H1 (cell line): ENCODE results near the gene NUDT3. TPM values are rescaled to one million over a fixed set of nuclear protein-coding genes. Genes with fewer than 3 reads are reported as not detected.
A peak's percentile ranks its signal among the peaks of the same experiment; 100 is the strongest.

ENCODE experiments used
- ASH2L ChIP-seq: fragments of 200-600, 300-600 bp; sonication (generic); IDR thresholded peaks from one replicate; pipeline ENCODE4 v1.7.1; 2017; ENCODE audit warnings: low read length
- BACH1 ChIP-seq: IDR thresholded peaks from 2 replicates; pipeline ENCODE4 v1.6.1; 2012; ENCODE audit warnings: low read length, improper control_type of control experiment
- BRCA1 ChIP-seq: IDR thresholded peaks from 2 replicates; pipeline ENCODE4 v1.6.1; 2012; ENCODE audit warnings: low read depth, low read length, improper control_type of control experiment
- CBX5 ChIP-seq: fragments of 300-800, 300-1000 bp; sonication (generic); IDR thresholded peaks from 2 replicates; pipeline ENCODE4 v1.7.1; 2016; ENCODE audit warnings: antibody characterized with exemption, low read length, low read depth
- CBX8 ChIP-seq: fragments of 300-800, 300-1000 bp; sonication (generic); IDR thresholded peaks from 2 replicates; pipeline ENCODE4 v1.7.1; 2016; ENCODE audit warnings: low read depth, low read length, borderline replicate concordance
- CEBPB ChIP-seq: IDR thresholded peaks from 2 replicates; pipeline ENCODE4 v1.6.1; 2012; ENCODE audit warnings: low read depth, low read length
- EZH2 ChIP-seq: fragments of 200-600 bp; sonication (generic); IDR thresholded peaks from 2 replicates; pipeline ENCODE4 v1.7.1; 2012; ENCODE audit warnings: low read depth, mild to moderate bottlenecking, moderate library complexity, low read length, inconsistent platforms; ENCODE audit not compliant: severe bottlenecking
- JUN ChIP-seq: IDR thresholded peaks from 2 replicates; pipeline ENCODE4 v1.6.1; 2011; ENCODE audit warnings: low read depth, mild to moderate bottlenecking, improper control_type of control experiment, low read length
- JUND ChIP-seq: IDR thresholded peaks from 2 replicates; pipeline ENCODE4 v1.6.1; 2011; ENCODE audit warnings: mild to moderate bottlenecking, improper control_type of control experiment, low read length
- KDM5A ChIP-seq: fragments of 200-600 bp; IDR thresholded peaks from 2 replicates; pipeline ENCODE4 v1.7.1; 2012; ENCODE audit warnings: mild to moderate bottlenecking, low read length, inconsistent platforms, mixed read lengths
- NRF1 ChIP-seq: IDR thresholded peaks from 2 replicates; pipeline ENCODE4 v1.6.1; 2011; ENCODE audit warnings: mild to moderate bottlenecking, low read depth, low read length, improper control_type of control experiment
- POLR2A ChIP-seq, 2 experiments: IDR thresholded peaks; 1 replicate in 1 of 2; 2 replicates in 1 of 2; pipeline ENCODE4 v1.6.1; 2011; ENCODE audit warnings: low read depth in 2 of 2, low read length in 2 of 2, mild to moderate bottlenecking in 2 of 2; ENCODE audit errors: control extremely low read depth in 1 of 2
- POU5F1 ChIP-seq: IDR thresholded peaks from 2 replicates; pipeline ENCODE4 v1.6.1; 2011; ENCODE audit warnings: low read depth, mild to moderate bottlenecking, low read length, moderate library complexity
- RNF2 ChIP-seq: fragments of 200-900, 300-1000 bp; sonication (generic); IDR thresholded peaks from 2 replicates; pipeline ENCODE4 v1.7.1; 2016; ENCODE audit warnings: borderline replicate concordance, low read depth, mild to moderate bottlenecking, antibody characterized with exemption, low read length; ENCODE audit not compliant: poor library complexity, severe bottlenecking; ENCODE audit errors: missing control alignments
- RXRA ChIP-seq: IDR thresholded peaks from 2 replicates; pipeline ENCODE4 v1.6.1; 2011; ENCODE audit warnings: low read depth, mild to moderate bottlenecking, low read length, moderate library complexity; ENCODE audit not compliant: insufficient read depth
- SP2 ChIP-seq: IDR thresholded peaks from 2 replicates; pipeline ENCODE4 v1.6.1; 2012; ENCODE audit warnings: mild to moderate bottlenecking, low read length, inconsistent platforms
- SP4 ChIP-seq: IDR thresholded peaks from 2 replicates; pipeline ENCODE4 v1.6.1; 2012; ENCODE audit warnings: low read length, inconsistent platforms
- TAF7 ChIP-seq: optimal IDR thresholded peaks from 2 replicates; pipeline ENCODE3; 2011; ENCODE audit warnings: low read depth, mild to moderate bottlenecking, inconsistent platforms, low read length, moderate library complexity, borderline replicate concordance
- TBP ChIP-seq: IDR thresholded peaks from 2 replicates; pipeline ENCODE4 v1.6.1; 2011; ENCODE audit warnings: low read depth, low read length, improper control_type of control experiment
- ZNF274 ChIP-seq: IDR thresholded peaks from 2 replicates; pipeline ENCODE4 v1.7.0; 2012; ENCODE audit warnings: low read length, borderline replicate concordance; ENCODE audit errors: extremely low read depth
- polyA plus RNA-seq, 7 experiments: library from polyadenylated mRNA; depleted of rRNA in 3 of 7; stranded (reverse) in 5 of 7; unstranded in 2 of 7; fragments of >200 nt in 5 of 7; fragments of 200-250 nt in 2 of 7; gene quantifications; 1 replicate in 5 of 7; 2 replicates in 1 of 7; 4 replicates in 1 of 7; pipeline versions ENCODE4 v1.2.1 to v1.2.3, GENCODE V29; 2011 to 2013; ENCODE audit warnings: missing spikeins in 2 of 7, mixed read lengths in 2 of 7
- total RNA-seq: library from RNA; stranded (reverse); fragmentation: NEBNext Ultra II Directional; extraction: Animal tissue kit (Norgen Biotek cat#: 25700); gene quantifications from 2 replicates; pipeline ENCODE4 v1.2.1, GENCODE V29; 2021
- TF ChIP-seq, protein P1 (sequence below): IDR thresholded peaks from 2 replicates; pipeline ENCODE4 v1.6.1; 2012; ENCODE audit warnings: low read length, inconsistent platforms
- TF ChIP-seq, protein P2 (sequence below): IDR thresholded peaks from 2 replicates; pipeline ENCODE4 v1.6.1; 2011; ENCODE audit warnings: low read depth, mild to moderate bottlenecking, low read length; ENCODE audit not compliant: insufficient read depth

Gene NUDT3
- total and polyA plus RNA-seq, 2 of the 8 experiments (the other 6 are each of a cell fraction or from before 2014, with no cell fraction given): 14.1 to 36.9 TPM

DNA sequence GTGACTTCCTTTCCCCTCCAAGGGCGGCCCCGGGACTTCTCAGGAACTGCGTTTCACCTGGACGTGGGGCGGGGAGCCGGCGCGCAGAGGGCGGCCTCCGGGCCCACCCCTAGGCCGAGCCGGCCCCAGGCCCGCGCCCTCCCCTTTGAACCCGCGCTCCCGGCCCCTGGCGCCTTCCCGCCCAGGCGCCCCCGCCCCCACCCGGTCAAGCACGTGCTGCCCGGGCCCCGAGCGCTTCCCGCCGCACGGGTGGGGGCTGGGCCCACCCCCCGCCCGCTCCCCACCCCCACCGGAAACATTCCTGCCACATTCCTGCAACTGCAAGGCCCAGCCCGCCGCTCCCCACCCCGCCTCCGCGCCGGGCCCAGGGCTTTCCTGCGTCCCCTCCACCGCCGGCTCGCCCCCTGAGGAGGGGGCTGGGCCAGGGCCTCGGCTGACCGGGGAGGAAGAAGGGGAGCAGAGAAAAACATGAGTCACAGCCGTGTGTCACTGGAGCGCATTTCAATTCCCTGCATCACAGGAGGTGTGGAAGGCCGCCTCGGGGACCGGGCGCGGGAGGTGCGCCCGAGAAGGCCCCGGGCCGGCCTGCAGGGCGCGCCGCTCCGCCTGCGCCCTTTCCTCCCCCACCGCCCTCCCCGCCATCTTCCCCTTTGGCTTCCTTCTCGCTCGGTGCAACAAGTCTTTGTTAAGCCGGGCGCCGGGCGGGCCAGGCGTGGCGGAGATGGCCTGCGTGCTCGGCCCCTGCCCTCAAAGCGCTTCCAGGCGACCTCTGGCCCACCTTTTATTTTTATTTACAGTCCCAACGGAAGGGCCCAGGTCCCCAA lies 156.9 kb downstream of the NUDT3 start (continued):
- TF ChIP-seq RNF2 (no peak), EZH2 (no peak), TAF7 (peak; percentile 74), SP4 (0 out of 2 replicates have a peak, but pooled peaks have one; percentile 7), ASH2L (no peak), BRCA1 (no peak), POU5F1 (no peak), KDM5A (no peak), NRF1 (no peak), BACH1 (peak; percentile 52; the same call in 1 of the 2 replicates), ZNF274 (no peak), JUN (no peak), POLR2A (IDR thresholded peaks at IDR 0.05; ENCODE audit: control extremely low read depth in 1 of 2, low read depth in 2 of 2, low read length in 2 of 2) (peak in 1 of 2 experiments; percentile 92; a peak in 2 of 3 replicates), CBX5 (no peak), RXRA (0 out of 2 replicates have a peak, but pooled peaks have one; percentile 72), TBP (peak; percentile 73), JUND (peak; percentile 77), CEBPB (no peak), SP2 (no peak), CBX8 (no peak)
- TF ChIP-seq, protein P1, sequence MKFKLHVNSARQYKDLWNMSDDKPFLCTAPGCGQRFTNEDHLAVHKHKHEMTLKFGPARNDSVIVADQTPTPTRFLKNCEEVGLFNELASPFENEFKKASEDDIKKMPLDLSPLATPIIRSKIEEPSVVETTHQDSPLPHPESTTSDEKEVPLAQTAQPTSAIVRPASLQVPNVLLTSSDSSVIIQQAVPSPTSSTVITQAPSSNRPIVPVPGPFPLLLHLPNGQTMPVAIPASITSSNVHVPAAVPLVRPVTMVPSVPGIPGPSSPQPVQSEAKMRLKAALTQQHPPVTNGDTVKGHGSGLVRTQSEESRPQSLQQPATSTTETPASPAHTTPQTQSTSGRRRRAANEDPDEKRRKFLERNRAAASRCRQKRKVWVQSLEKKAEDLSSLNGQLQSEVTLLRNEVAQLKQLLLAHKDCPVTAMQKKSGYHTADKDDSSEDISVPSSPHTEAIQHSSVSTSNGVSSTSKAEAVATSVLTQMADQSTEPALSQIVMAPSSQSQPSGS: no peak
- TF ChIP-seq, protein P2, sequence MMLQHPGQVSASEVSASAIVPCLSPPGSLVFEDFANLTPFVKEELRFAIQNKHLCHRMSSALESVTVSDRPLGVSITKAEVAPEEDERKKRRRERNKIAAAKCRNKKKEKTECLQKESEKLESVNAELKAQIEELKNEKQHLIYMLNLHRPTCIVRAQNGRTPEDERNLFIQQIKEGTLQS: no peak
